ENCODE results near the gene TFRC.
"Not testable (repeated sequence)": the region's sequence is repeated elsewhere in the genome, so short reads cannot be mapped to it uniquely, and the experiment has no call there.

The TFRC gene

DNA sequence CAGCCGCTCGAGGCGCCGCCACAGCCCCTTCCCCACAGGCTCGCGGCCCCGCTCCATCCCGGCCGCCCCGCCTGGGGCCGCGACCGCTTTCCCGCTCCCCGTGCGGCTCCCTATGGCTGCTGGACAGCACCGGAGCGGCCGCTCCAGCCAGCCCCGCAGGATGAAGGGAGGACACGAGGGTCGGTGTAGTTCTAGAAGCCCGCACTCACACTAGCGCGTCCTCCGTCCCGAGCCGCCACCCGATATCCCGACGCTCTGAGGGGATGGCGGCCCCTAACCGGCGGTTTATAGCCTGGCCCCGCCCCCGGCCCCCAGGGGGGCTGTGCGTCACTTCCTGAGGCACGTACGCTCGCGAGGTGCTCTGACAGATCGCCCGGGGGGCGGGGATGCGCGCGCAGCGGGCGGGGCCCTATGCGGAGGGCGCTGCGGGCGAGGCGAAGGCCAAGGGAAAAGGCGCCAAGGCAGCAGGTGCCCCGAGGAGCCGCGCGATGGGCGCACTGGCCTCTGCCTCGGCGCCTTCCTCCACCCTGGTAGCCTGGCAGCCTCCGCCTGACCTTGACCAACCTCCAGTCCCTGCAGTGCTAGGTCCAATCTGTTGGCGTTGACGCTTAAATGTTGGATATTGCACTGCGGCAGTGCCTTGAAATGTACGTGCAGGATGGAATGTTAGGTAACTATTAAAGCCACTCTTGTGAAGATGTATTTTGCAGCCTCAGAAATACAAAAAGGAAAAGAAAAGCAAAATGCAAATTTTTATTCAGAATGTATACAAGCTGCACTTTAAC is at the start of gene TFRC:
TSS of gene TFRC (minus strand) at position 257 of the 785 bp plus-strand sequence. CDS start 4,991 bp downstream, outside the sequence.
- peak; percentile 100 for DNase-seq

DNA sequence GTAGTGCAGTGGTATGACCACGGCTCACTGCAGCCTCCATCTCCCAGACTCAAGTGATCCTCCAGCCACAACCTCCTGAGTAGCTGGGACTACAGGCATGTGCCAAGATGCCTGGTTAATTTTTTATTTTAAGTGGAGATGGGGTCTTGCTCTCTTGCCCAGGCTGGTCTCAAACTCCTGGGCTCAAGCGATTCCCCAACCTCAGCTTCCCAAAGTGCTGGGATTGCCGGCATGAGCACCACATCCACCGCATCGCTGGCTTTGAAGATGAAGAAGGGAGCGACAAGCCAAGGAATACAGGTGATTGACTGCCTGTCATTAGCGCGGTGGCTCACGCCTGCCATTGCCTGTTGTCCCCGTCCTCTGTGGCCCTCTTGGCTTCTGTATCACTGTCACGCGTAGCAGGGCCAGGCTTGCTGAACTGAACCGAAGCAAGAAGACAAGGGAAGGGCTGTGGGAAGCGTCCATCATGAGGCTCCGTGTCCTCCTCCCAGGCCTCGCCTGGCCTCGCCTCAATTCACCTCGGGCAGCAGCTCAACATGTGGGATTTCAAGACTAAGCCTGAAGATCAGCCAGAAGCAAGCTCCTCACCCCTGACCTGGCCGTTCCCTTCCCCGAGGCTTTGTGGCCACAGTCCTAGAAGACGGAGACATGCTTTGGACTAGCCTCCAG is 46.4 kb upstream of the TFRC start:
- no peak for DNase-seq

DNA sequence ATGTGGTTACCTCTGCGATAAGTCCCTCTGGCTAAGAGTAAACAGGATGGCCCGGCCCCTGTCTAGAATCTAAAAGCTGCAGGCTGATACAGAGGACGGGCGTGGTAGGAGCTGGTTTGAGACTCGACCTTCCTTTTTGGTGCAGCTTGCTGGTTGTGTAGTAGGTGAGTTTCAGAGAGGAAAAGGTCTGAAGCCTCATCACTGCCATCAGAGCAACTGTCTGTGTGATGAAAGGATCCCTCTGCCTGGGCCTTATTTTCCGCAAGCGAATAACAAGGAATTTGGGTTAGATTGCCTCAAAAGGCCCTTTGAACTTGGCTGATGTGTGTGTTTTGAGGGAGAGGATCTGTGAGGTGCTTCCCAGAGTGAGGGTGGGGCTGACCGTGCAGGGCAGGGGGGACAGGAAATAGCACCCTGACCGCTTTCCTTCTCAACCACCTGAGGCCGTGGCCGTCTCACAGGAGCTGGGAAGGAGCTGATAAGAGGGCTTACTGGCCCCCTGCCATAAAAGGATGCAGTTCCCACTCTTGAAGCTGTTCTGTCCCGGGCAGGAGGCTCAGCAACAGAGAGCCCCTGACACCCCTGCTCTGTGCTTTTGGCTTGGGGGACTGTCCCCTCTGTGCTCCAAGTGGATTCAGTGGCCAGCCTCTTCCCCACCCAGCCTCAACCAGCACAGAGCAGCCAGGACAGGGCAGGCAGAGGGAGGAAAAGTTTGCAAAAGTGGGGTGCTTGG is 45.6 kb upstream of the TFRC start:
- DNase-seq: no peak

DNA sequence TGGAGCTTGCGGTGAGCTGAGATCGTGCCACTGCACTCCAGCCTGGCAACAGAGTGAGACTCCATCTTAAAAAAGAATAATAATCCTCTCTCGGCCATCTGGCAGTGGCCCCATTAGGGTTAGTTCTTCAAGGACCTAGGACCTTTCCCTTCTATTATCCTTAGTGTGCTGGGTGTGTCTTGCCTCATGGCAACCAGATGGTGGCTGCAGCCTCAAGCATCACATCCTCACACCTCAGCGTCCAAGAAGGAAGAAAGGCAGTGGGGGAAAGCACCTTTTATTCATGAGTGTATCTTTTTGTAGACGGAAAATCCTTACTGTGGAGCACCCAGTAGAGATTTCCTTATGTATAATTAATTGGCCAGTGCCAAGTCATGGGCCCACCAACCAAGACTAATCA is 42.7 kb upstream of the TFRC start:
- DNase-seq: no peak

DNA sequence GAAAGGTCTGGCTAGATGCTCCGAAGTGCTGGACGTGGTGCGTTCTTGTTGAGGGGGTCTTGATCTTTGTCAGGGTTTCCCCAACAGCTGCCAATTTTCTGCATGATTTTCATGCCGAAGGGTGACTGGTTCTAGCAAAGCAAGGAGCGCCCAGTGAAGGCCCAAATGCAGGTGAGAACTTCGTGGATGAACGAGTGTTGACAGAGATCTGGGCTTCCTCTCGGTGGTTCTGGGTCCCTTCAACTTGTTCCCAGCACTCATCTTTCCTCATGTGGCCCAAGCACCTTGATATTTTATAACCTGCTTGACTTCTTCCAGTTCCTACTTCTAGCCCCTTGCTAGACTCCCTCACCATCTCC is 40.8 kb upstream of the TFRC start:
- DNase-seq: no peak

DNA sequence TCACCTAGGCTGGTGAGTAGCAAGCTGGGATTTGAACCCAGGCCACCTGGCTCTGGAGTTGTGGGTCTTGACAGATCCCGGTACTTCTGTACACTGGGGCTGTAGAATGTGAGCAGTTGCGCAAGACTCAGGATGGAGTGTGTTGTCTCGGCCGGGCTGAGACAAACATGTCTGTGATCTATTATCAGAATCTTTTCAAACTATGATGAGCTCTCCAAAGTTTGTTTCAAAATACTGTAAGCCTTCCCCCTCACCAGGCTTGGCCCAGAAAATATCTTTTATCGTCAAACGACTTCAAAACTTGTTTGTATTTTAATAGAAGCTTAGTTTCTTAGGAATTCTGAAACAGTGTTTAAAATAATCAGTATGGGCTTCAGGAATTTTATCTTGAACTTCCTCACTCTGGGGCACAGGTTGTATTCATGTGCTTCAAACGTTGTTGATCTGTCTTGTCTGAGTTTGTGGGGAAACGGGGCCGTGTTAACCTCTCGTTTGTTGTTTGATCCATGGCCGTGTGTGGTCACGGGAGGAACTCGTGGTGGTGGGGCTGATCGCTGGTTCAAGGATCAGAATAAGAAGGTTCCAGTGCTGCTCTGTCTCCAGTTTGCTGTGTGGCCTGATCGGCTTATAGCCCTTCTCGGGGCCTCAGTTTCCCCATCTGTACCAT is 40.3 kb upstream of the TFRC start:
- no peak for DNase-seq

DNA sequence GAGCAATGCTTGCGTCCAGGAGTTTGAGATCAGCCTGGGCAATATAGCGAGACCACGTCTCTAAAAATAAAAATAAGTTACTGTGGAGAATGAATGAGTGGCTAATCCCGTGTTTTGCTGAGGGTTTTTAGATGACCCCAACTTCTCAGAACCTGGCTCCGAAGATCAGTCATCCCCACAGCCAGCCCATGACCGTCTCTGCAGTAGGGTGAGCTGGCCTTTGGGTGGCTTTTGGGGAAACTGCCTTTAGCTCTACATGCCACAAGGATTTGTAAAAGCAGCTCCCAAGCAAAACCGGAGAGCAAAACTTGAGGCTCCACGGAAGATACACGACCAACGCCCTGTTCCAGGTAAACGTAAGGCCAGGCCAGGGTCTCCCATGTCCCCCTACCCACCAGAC is 39.2 kb upstream of the TFRC start:
- DNase-seq: no peak

DNA sequence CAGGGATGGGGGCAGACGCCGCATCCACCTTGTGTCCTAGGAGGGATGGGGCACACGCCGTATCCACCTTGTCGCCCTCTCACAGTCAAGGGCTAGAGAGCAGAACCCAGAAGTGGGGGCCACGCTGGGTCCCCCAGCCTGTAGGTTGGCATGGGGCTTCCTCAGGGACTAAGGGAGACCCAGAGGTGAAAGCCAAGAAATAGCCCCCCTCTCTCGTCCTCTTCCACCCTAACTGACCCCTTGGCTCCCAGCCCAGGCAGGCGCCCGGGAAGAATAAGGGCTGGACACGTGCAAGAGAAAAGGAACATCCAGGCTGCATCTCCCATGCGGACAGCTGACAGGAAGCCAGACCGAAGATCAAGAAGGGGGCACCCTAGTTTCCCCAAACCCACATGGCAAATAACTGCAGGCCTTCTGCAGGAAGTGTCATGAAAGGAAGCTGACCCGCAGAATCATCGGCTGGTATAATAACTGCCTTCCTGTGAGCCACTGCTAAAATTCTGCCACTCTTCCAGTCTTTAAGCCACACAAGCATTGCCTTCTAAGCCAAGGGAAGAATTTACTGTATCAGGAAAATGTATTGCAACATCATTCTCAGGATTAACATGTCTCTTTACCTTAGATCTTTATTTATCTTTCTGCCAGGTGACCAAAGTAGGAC is 38.5 kb upstream of the TFRC start:
- no peak for DNase-seq

DNA sequence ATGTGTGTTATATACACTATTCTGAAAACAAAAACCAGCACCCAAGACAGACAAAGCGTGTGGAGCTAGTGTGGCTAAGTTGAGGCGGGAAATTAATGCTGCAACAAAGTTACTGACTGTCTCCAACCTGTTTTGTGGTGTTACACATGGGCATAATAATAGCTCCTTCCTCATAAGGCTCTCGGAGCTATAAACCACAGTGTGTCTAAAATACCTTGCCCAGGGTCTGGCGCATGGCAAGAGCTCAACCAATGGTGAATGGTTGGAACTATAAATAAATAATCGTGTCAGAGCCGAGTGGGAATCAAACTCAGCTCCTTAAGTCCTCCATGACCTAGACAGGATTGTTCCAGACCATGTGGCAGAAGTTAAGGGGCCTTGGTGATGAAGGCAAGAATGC is 35.9 kb upstream of the TFRC start:
- DNase-seq: no peak

DNA sequence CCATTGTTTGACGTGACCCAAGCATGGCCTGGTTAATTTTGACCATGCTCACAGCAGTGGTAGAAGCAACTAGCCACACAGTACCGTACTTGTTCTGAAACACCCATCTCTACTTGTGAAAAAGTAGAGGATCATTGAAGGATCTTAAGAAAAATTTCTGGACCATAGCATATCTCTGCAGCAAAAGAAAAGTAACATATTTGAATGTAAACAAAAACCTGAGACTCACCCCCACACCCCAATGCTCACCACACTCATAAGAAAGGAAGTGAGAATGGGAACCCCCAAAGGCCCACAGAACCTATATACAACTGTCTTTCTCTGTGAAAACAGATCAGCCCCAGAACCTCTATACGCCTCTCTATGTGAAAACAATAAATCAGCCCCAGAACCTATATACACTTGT is 33.8 kb upstream of the TFRC start:
- DNase-seq: no peak

DNA sequence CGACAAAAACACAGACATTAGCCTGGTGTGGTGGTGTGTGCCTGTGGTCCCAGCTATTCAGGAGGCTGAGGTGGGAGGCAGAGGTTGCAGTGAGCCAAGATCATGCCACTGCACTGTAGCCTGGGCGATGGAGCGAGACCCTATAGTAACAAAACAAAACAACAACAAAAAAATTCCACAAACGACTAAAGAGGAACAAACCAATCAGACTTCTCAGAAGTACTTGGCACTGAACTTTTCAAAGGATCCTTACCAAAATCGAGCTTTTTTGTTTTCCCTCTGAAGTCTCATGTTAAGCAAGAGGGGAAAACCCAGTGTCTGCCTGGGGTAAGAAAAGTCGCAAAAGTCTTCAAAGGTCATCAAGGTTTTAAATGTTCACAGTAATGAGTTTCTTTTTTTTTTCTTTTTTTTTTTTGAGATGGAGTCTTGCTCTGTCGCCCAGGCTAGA is 30.1 kb upstream of the TFRC start:
- no peak for DNase-seq

DNA sequence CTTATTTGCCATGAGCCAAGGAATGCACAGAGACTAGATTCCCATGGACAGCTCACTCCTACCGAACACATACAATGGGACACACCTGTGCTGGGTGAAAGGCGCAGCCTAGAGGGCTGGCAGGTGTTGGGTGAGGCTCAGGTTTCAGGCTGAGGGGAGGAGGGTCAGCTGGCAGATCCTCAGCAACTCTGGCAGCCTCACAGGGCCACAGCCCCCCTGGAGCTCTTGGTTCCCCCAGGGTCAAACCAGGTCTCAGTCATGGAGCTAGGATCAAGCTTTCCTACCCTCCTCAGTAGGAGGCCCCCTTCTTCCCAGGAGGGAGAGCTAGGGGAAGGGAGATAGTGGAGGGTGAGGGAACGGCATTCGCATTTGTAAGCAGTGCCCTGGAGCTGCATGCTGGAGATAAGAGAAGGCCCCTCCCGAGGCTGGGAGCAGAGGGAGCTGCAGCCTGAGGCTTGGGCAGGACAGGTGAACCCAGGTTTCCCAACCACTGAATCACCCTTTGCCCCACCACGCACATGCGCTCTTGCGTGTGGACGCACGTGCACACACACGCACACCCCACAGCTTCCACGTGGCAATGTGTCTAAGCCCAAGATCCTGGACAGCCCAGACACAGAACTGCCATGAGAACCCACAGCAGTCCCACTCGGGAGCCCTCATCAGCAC is 26.3 kb upstream of the TFRC start:
- DNase-seq: peak; percentile 86

DNA sequence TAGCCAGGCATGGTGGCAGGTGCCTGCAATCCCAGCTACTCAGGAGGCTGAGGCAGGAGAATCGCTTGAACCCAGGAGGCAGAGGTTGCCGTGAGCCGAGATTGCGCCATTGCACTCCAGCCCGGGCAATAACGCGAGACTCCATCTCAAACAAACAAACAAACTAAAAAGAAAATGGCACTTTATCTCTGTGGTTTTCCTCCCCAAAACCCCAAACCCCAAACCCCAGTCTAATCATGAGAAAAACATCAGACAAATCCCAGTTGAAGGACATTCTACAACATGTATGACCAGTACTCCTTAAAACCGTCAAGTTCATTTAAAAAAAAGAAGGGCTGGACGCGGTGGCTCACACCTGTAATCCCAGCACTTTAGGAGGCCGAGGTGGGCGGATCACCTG is 22.8 kb upstream of the TFRC start:
- DNase-seq: not testable (repeated sequence)

DNA sequence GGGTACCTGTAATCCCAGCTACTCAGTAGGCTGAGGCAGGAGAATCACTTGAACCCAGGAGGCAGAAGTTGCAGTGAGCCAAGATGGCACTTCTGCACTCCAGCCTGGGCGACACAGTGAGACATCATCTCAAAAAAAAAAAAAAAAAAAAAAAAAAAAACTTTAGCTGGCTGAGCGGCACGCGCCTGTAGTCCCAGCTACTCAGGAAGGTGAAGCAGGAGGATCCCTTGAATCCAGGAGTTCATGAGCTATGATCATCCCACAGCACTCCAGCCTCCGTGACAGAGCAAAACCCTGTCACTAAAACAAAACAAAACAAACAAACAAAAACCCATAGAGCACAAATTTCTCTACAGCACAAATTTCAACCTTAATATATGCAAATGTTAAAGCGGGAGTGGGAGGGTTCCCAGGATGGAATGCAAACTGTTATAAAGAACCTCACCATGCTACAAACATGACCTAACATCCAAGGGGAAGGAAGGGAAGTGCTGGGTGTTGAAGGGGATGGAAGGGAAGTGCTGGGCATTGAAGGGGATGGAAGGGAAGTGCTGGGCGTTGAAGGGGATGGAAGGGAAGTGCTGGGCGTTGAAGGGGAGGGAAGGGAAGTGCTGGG is 16.6 kb upstream of the TFRC start:
- DNase-seq: not testable (repeated sequence)

DNA sequence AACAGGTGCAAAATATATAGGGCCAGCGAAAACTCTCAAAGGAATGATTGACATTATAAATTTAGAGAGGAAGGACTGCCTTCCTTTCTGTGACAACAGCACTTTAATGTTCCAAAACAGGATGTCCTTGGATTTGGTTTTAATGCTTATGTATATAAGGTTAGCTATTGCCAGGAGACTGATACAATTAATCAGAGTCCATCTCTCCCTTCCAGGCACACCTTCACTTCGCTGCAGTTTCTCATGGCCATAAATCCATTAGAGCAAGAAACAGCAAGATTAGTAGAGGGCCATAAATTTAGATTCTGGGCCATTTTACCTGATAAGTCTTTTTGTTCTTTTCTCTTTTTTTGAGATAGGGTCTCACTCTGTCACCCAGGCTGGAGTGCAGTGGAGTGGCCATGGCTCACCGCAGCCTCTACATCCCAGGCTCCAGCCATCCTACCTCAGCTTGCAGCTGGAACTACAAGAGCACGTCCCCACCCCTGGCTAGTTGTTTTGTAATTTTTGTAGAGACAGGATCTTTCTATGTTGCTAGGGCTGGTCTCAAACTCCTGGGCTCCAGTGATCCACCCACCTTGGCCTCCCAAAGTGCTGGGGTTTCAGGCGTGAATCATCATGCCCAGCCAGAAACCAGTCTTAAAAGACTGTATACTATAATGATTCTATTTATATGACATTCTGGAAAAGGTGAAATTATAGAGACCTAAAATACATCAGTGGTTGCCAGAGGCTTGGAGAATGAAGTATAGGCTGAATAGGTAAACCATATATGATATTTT is 15.7 kb upstream of the TFRC start:
- DNase-seq: no peak

DNA sequence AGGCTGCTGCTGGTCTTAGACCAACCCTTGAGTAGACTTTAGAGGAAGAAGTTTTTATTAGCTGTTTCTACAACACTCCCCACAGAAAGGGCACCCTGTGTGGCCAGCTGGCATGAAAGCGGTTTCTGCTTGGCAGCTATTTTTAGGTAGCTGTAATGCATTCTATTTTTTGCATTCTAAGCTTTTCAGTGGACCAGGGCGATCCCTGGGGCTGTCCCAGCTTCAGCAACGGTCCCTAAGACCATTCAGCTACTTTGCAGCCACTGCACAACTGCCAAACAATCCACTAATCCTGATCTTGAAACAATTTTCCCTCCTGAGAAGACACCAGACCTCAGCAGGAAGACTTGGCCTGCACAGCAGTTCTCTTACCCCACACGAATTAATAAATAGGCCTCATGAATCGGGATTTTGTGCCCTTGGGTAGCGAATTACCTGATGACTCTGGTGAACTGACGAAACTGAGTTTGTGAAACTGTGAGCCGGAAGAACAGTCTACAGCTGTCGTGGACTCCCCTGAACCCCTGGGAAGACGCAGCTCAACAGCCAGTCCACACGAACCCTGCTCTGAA is 14.6 kb upstream of the TFRC start:
- DNase-seq: no peak

DNA sequence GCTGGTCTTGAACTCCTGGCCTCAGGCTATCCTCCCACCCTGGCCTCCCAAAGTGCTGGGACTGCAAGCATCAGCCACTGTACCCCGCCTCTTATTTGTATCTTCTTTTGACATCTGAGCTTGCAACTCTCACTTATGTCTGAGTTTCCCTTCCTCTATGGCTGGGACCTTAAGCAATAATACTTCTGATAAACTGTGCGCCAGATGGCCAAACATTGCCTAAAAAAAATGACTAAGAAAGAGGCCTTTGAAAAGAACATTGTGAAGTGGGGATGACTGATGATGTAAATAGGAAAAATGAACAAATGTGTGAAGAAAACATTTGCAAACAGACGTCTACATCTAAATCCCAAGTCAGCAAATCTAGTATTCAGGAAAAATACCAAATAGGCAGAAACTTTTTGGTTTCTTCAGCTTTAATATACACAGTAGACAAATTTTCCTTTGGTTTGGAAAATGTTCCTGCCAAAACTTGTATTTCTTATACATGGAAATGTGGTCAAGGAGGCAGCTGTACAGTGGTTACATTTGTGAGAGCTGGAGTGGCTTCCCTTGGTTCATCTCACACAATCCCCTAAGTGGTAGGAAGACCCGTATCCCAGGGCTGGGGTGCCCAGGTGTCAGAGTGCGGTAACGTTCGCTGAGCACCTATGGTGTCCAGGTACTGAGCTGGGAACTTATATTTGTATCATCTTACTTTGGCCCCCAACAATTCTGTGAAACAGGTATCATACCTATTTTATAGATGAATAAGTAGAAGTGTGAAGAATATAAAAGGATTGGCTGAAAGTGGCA is 11.6 kb upstream of the TFRC start:
- no peak for DNase-seq

DNA sequence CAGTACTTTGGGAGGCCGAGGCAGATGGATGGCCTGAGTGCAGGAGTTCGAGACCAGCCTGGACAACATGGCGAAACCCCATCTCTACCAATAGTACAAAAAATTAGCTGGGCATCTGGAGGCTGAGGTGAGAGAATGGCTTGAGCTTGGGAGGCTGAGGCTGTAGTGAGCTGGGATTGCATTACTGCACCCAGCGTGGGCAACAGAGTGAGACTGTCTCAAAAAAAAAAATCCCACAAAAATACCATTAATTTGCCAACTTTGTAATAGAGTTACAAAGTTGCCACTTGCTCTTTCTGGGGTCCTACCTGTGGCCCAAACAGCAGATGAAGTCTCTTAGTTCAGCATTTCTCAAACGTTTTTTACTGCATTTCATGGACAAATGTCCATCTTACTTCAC is 6.0 kb upstream of the TFRC start:
- DNase-seq: no peak

DNA sequence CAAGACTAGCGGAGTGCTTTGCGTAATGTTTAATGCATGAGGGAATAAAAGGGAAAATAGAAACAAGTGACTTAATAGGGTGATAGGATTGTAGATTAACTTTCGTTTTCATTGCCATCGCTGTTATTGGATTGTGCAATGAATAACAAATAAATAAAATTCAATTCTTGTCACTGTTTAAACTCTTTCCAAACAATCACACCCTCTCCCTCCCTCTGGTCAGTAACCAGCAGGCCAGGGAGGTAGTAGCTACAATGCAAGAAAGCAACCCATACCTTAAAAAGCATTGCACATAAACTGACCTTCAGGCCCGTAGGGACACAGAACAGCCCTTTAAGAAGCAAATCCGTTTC is 705 bp upstream of the TFRC start:
- DNase-seq: no peak
